OCI-LY1 (cell line): ENCODE measurements around the gene PTPN5.

Source experiments
- H2AFZ ChIP-seq: fragments of 200-600 bp; sonication (generic), shearing (Covaris generic); 2 replicates; pipeline ENCODE4 v1.6.0; 2014; ENCODE audit warnings: antibody characterized with exemption, mild to moderate bottlenecking, low read length
- H3F3A ChIP-seq: fragments of 200-600 bp; sonication (generic), shearing (Covaris generic); 2 replicates; pipeline ENCODE4 v1.6.0; 2014; ENCODE audit warnings: mild to moderate bottlenecking, antibody characterized with exemption, low read length, moderate library complexity; ENCODE audit not compliant: insufficient read depth
- H3K27ac ChIP-seq: fragments of 200-600 bp; sonication (generic); 2 replicates; pipeline ENCODE4 v1.5.1; 2014; ENCODE audit warnings: low read length, mixed run types, mild to moderate bottlenecking, low read depth; ENCODE audit not compliant: poor library complexity, severe bottlenecking
- H3K27me3 ChIP-seq: fragments of 200-600 bp; sonication (generic); 2 replicates; pipeline ENCODE4 v1.6.0; 2014; ENCODE audit warnings: antibody characterized with exemption, mild to moderate bottlenecking, low read length, moderate library complexity; ENCODE audit not compliant: insufficient read depth
- H3K36me3 ChIP-seq: fragments of 200-600 bp; sonication (generic); 2 replicates; pipeline ENCODE4 v1.6.1; 2014; ENCODE audit warnings: mild to moderate bottlenecking, antibody characterized with exemption, low read length, moderate library complexity, mixed read lengths; ENCODE audit not compliant: insufficient read depth
- H3K4me1 ChIP-seq: fragments of 200-600 bp; sonication (generic); 2 replicates; pipeline ENCODE4 v1.5.1; 2014; ENCODE audit warnings: mild to moderate bottlenecking, low read length, moderate library complexity; ENCODE audit not compliant: insufficient read depth, severe bottlenecking
- H3K4me2 ChIP-seq: fragments of 200-600 bp; sonication (generic), shearing (Covaris generic); 2 replicates; pipeline ENCODE4 v1.6.1; 2014; ENCODE audit warnings: low read length
- H3K4me3 ChIP-seq: fragments of 200-600 bp; sonication (generic); 2 replicates; pipeline ENCODE4 v1.5.1; 2014; ENCODE audit warnings: low read length, low read depth, mild to moderate bottlenecking, mixed read lengths; ENCODE audit not compliant: poor library complexity, severe bottlenecking
- H3K79me2 ChIP-seq: fragments of 200-600 bp; shearing (Covaris generic); 2 replicates; pipeline ENCODE4 v1.6.1; 2016; ENCODE audit warnings: mixed run types, low read length, mixed read lengths; ENCODE audit not compliant: insufficient read depth
- H3K9ac ChIP-seq: fragments of 200-600 bp; sonication (generic), shearing (Covaris generic); 2 replicates; pipeline ENCODE4 v1.6.1; 2014; ENCODE audit warnings: mild to moderate bottlenecking, low read length, mixed read lengths
- H3K9me2 ChIP-seq: fragments of 200-600 bp; sonication (generic), shearing (Covaris generic); 2 replicates; pipeline ENCODE4 v1.6.1; 2014; ENCODE audit warnings: low read depth, mild to moderate bottlenecking, low read length, mixed read lengths
- H3K9me3 ChIP-seq: fragments of 200-600 bp; shearing (Covaris generic); 2 replicates; pipeline ENCODE4 v1.6.1; 2014; ENCODE audit warnings: low read length, mixed read lengths
- H4K20me1 ChIP-seq: fragments of 200-600 bp; sonication (generic), shearing (Covaris generic); 2 replicates; pipeline ENCODE4 v1.6.0; 2016; ENCODE audit warnings: mild to moderate bottlenecking, low read length; ENCODE audit not compliant: insufficient read depth
- CTCF ChIP-seq: fragments of 200-600 bp; sonication (generic), shearing (Covaris generic); IDR thresholded peaks from 2 replicates; pipeline ENCODE4 v1.5.1; 2017; ENCODE audit warnings: mild to moderate bottlenecking, antibody characterized with exemption, low read length, moderate library complexity, mixed read lengths
- EZH2 ChIP-seq: fragments of 200-600 bp; sonication (generic), shearing (Covaris generic); IDR thresholded peaks from 2 replicates; pipeline ENCODE4 v1.8.0; 2017; ENCODE audit warnings: borderline replicate concordance, mixed run types, mild to moderate bottlenecking, antibody characterized with exemption, low read length, moderate library complexity, mixed read lengths

Gene PTPN5

GRCh38 chr11:18720091-18720807, 71.3 kb downstream of the PTPN5 start:
- no peak overlapping the region for H3K4me3 ChIP-seq

GRCh38 chr11:18715476-18715875, 76.1 kb downstream of the PTPN5 start:
- no peaks in the 10 kb centered on the region for H3K4me1 ChIP-seq
- H3K27me3 ChIP-seq: no peaks in the 10 kb centered on the region
- H3K9me2 ChIP-seq: no peaks in the 10 kb centered on the region
- TF ChIP-seq EZH2 (no peak), CTCF (no peak)
- H3K79me2 ChIP-seq: no peaks in the 10 kb centered on the region
- H3K4me3 ChIP-seq: no peak overlapping the region
- no peak overlapping the region for H3K9ac ChIP-seq
- no peaks in the 10 kb centered on the region for H4K20me1 ChIP-seq
- no peaks in the 10 kb centered on the region for H3K36me3 ChIP-seq
- H3K27ac ChIP-seq: no peak overlapping the region
- H2AFZ ChIP-seq: no peak overlapping the region
- H3F3A ChIP-seq: no peaks in the 10 kb centered on the region
- no peak overlapping the region for H3K4me2 ChIP-seq
- H3K9me3 ChIP-seq: no peaks in the 10 kb centered on the region

More at GRCh38 chr11:18720091-18720807, 71.3 kb downstream of the PTPN5 start:
- peaks cover 9% of the 10 kb centered on the region for H3K4me1 ChIP-seq
- H3F3A ChIP-seq: no peaks in the 10 kb centered on the region
- no peak overlapping the region for H3K9ac ChIP-seq
- no peak for TF ChIP-seq EZH2
- no peaks in the 10 kb centered on the region for H4K20me1 ChIP-seq
- H3K27me3 ChIP-seq: no peaks in the 10 kb centered on the region
- H3K9me2 ChIP-seq: no peaks in the 10 kb centered on the region
- H3K4me2 ChIP-seq: no peak overlapping the region
- H3K27ac ChIP-seq: no peak overlapping the region
- no peak overlapping the region for H2AFZ ChIP-seq
- H3K9me3 ChIP-seq: no peaks in the 10 kb centered on the region
- H3K79me2 ChIP-seq: no peaks in the 10 kb centered on the region
- no peaks in the 10 kb centered on the region for H3K36me3 ChIP-seq

GRCh38 chr11:18714443-18714780, 77.2 kb downstream of the PTPN5 start:
- TF ChIP-seq EZH2 (no peak), CTCF (no peak)
- Histone ChIP-seq H3K4me1 (no peaks in the 10 kb centered on the region), H4K20me1 (no peaks in the 10 kb centered on the region), H3K27me3 (0 out of 2 replicates have a peak, but pooled peaks cover 5% of the 10 kb centered on the region), H3K4me2 (no peak overlapping the region), H3K9me3 (no peaks in the 10 kb centered on the region), H3K27ac (no peak overlapping the region), H3K9ac (no peak overlapping the region), H2AFZ (no peak overlapping the region), H3F3A (no peaks in the 10 kb centered on the region), H3K4me3 (no peak overlapping the region), H3K79me2 (no peaks in the 10 kb centered on the region), H3K36me3 (no peaks in the 10 kb centered on the region), H3K9me2 (no peaks in the 10 kb centered on the region)
